ENCODE results near the gene ATP1A2.

DNA sequence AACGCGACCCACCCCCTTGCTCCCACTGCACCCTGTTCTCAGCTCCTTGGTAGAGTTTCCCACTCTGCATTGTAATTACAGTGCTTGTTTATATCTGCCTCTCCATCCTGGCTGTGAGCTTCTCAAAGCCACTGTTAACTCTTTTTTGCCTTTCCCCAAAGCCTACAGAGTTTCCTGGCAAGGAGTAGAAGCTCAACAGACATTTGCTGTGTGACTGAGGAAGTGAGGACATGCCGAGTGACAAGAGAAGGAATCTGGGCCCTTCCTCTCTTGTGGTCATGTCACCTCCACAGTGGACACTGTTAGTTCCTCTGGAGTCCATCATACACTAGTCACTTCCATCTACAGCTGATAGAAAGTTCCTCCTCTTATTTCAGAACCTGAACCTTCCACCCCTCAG, 11.1 kb upstream of the ATP1A2 start:
- TF ChIP-seq, protein P1, sequence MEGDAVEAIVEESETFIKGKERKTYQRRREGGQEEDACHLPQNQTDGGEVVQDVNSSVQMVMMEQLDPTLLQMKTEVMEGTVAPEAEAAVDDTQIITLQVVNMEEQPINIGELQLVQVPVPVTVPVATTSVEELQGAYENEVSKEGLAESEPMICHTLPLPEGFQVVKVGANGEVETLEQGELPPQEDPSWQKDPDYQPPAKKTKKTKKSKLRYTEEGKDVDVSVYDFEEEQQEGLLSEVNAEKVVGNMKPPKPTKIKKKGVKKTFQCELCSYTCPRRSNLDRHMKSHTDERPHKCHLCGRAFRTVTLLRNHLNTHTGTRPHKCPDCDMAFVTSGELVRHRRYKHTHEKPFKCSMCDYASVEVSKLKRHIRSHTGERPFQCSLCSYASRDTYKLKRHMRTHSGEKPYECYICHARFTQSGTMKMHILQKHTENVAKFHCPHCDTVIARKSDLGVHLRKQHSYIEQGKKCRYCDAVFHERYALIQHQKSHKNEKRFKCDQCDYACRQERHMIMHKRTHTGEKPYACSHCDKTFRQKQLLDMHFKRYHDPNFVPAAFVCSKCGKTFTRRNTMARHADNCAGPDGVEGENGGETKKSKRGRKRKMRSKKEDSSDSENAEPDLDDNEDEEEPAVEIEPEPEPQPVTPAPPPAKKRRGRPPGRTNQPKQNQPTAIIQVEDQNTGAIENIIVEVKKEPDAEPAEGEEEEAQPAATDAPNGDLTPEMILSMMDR (IDR thresholded peaks at IDR 0.05): no peak
- no peak for TF ChIP-seq POLR2A (IDR thresholded peaks at IDR 0.05)
